T-cell (primary cell): ENCODE results near the gene RTN4RL1. TPM values are rescaled to one million over a fixed set of nuclear protein-coding genes. Genes with fewer than 3 reads are reported as not detected.
"Not testable (repeated sequence)": the region's sequence is repeated elsewhere in the genome, so short reads cannot be mapped to it uniquely, and the experiment has no call there.

ENCODE experiments used
- ATAC-seq, 4 experiments: fragments of 200-7000 bp in 3 of 4; fragments of 150-1000 bp in 1 of 4; cut with Tn5 transposase; replicated peaks in 1 of 4; 1 replicate in 3 of 4; 2 replicates in 1 of 4; pipeline ENCODE4 v1.10.0; 2021; ENCODE audit warnings: moderate library complexity in 3 of 4, mild to moderate bottlenecking in 2 of 4, moderate number of reproducible peaks in 1 of 4
- CTCF ChIA-PET, 2 donors: fragments of 300-600 bp; sonication (Branson Sonifier 250); formaldehyde crosslinking; loops; one replicate each; lab custom pipeline; 2022; ENCODE audit warnings: antibody characterized with exemption in 2 of 2; lab: Charles Lee
- POLR2A ChIA-PET, 2 donors: fragments of 300-600 bp; sonication (Branson Sonifier 250); formaldehyde crosslinking; loops; one replicate each; lab custom pipeline; 2022; ENCODE audit warnings: antibody characterized with exemption in 2 of 2; lab: Charles Lee
- DNase-seq, 35 experiments: peaks; one replicate each; pipeline versions ENCODE4 v3.0.0 to v3.0.0-alpha.2; 2013 to 2023
- H3K27ac ChIP-seq: one replicate; pipeline ENCODE4 v1.5.1; 2013; ENCODE audit warnings: low read length
- H3K27me3 ChIP-seq, 2 experiments: replicated peaks in 1 of 2; 1 replicate in 1 of 2; 2 replicates in 1 of 2; pipeline versions ENCODE4 v1.6.1 to v1.7.0; 2013; ENCODE audit warnings: low read length in 1 of 2, mixed read lengths in 1 of 2; ENCODE audit not compliant: control insufficient read depth in 2 of 2, insufficient read depth in 2 of 2; ENCODE audit errors: extremely low read depth in 1 of 2
- H3K36me3 ChIP-seq, 2 donors: 1 replicate in 1 of 2; 2 replicates in 1 of 2; pipeline versions ENCODE4 v1.6.1 to v1.7.0; 2013; ENCODE audit warnings: low read length in 1 of 2; ENCODE audit not compliant: control insufficient read depth in 2 of 2, insufficient read depth in 1 of 2; ENCODE audit errors: extremely low read depth in 1 of 2
- H3K4me1 ChIP-seq, 2 experiments: 1 replicate in 1 of 2; 2 replicates in 1 of 2; pipeline versions ENCODE4 v1.6.1 to v1.7.0; 2013; ENCODE audit warnings: low read length in 2 of 2, mixed read lengths in 1 of 2; ENCODE audit not compliant: insufficient read depth in 2 of 2, control insufficient read depth in 1 of 2; ENCODE audit errors: extremely low read depth in 1 of 2
- H3K4me3 ChIP-seq, 2 donors: 1 replicate in 1 of 2; 2 replicates in 1 of 2; pipeline versions ENCODE4 v1.5.1 to v1.7.0; 2013; ENCODE audit warnings: mild to moderate bottlenecking in 2 of 2, low read length in 1 of 2, moderate library complexity in 1 of 2; ENCODE audit not compliant: control insufficient read depth in 1 of 2; ENCODE audit errors: extremely low read depth in 1 of 2
- H3K9me3 ChIP-seq: 2 replicates; pipeline ENCODE4 v1.7.0; 2013
- H3K27ac Mint-ChIP-seq, 2 donors: one replicate each; pipeline ENCODE4 v1.8.0; 2020 to 2021; ENCODE audit warnings: mild to moderate bottlenecking in 2 of 2, mixed read lengths in 2 of 2
- H3K27me3 Mint-ChIP-seq, 2 donors: one replicate each; pipeline ENCODE4 v1.8.0; 2021 to 2022; ENCODE audit warnings: mixed read lengths in 2 of 2
- H3K36me3 Mint-ChIP-seq: one replicate; pipeline ENCODE4 v1.8.0; 2021; ENCODE audit warnings: mixed read lengths
- H3K4me1 Mint-ChIP-seq, 3 donors: one replicate each; pipeline ENCODE4 v1.8.0; 2020 to 2022; ENCODE audit warnings: mixed read lengths in 3 of 3, mild to moderate bottlenecking in 1 of 3
- H3K4me3 Mint-ChIP-seq, 3 donors: one replicate each; pipeline ENCODE4 v1.8.0; 2020 to 2022; ENCODE audit warnings: mild to moderate bottlenecking in 3 of 3, mixed read lengths in 3 of 3, moderate library complexity in 3 of 3
- H3K9me3 Mint-ChIP-seq, 3 donors: one replicate each; pipeline ENCODE4 v1.8.0; 2020 to 2022; ENCODE audit warnings: mixed read lengths in 3 of 3
- WGBS: methylation state at CpG from one replicate; pipeline ENCODE4 v1.1.5; 2013; ENCODE audit warnings: missing lambda C conversion rate; ENCODE audit not compliant: insufficient coverage; 5-methylcytosine and 5-hydroxymethylcytosine counted together
- total RNA-seq, 35 experiments: library from RNA in 6 of 35; stranded (reverse) in 6 of 35; fragments of 120-200 nt in 1 of 35; gene quantifications; one replicate each; pipeline versions ENCODE4 v1.2.1 to v1.2.4 and lab custom pipeline; 2013 to 2026

Gene RTN4RL1
- total RNA-seq, 5 donors from 2014 or later (not counting 1 experiment from before 2014, with no cell fraction given), result 0.43 to 1.1 (median 0.63) TPM

- H3K36me3 Mint-ChIP-seq, result peaks cover 67% of the 10 kb centered on the region
- CTCF ChIA-PET, H3K27ac ChIP-seq, H3K27ac Mint-ChIP-seq, ATAC-seq, H3K4me3 Mint-ChIP-seq, H3K9me3 Mint-ChIP-seq, H3K4me1 Mint-ChIP-seq, DNase-seq, H3K4me1 ChIP-seq, POLR2A ChIA-PET, H3K27me3 ChIP-seq, H3K4me3 ChIP-seq, H3K9me3 ChIP-seq, H3K27me3 Mint-ChIP-seq: not testable (repeated sequence)
- peaks cover 14 to 79% of the 10 kb centered on the region in 2 donors for H3K36me3 ChIP-seq
- WGBS, result 100% methylated on average over 3 of the region's 11 CpGs
These were observed 129.7 kb downstream of the RTN4RL1 start for GRCh38 chr17:1895479-1895878.

- Histone ChIP-seq H3K4me3 (no peak overlapping the region), H3K27ac (no peak overlapping the region), H3K27me3 (no peaks in the 10 kb centered on the region), H3K4me1 (peaks cover 0 to 11% of the 10 kb centered on the region in 2 experiments), H3K36me3 (peaks cover 17 to 83% of the 10 kb centered on the region in 2 donors), H3K9me3 (no peaks in the 10 kb centered on the region)
- Mint-ChIP-seq H3K4me3 (no peak overlapping the region), H3K27me3 (no peaks in the 10 kb centered on the region), H3K4me1 (peaks cover 0 to 7% (median 6%) of the 10 kb centered on the region in 3 donors), H3K9me3 (no peaks in the 10 kb centered on the region), H3K36me3 (peaks cover 67% of the 10 kb centered on the region), H3K27ac (peak overlapping the region in 1 of 2 donors; percentile 16)
- POLR2A ChIA-PET, result no interaction called here
- ATAC-seq (no peak), DNase-seq (no peak)
- CTCF ChIA-PET, result no interaction called here
- WGBS, result 90% methylated on average over 5 of the region's 7 CpGs
These were observed 130.3 kb downstream of the RTN4RL1 start for GRCh38 chr17:1894753-1895339.

GRCh38 chr17:1890758-1891450, 134.2 kb downstream of the RTN4RL1 start:
- DNase-seq, result peak in 22 of 35 experiments; percentile 9 to 72 (median 22)
- peak in 3 of 4 experiments; percentile 51 to 95 (median 85) for ATAC-seq
- Histone ChIP-seq H3K27me3 (no peaks in the 10 kb centered on the region), H3K4me1 (peaks cover 0 to 11% of the 10 kb centered on the region in 2 experiments), H3K4me3 (no peak overlapping the region), H3K9me3 (no peaks in the 10 kb centered on the region), H3K27ac (peak overlapping the region; percentile 50), H3K36me3 (peaks cover 22 to 80% of the 10 kb centered on the region in 2 donors)
- Mint-ChIP-seq H3K36me3 (peaks cover 49% of the 10 kb centered on the region), H3K4me1 (peaks cover 0 to 7% (median 6%) of the 10 kb centered on the region in 3 donors), H3K4me3 (peak overlapping the region in 2 of 3 donors; percentile 8 to 18), H3K27me3 (no peaks in the 10 kb centered on the region), H3K9me3 (no peaks in the 10 kb centered on the region), H3K27ac (peak overlapping the region; percentile 62 to 64)
- ChIA-PET POLR2A (no interaction called here), CTCF (interaction anchor here in 1 of 2 donors (0.6 kb wide), 1 partner anchor 623 kb away, joined by 3 read pairs; no protein-coding TSS in a partner anchor)
- WGBS, result 65% methylated on average over 9 of the region's 15 CpGs

- ChIA-PET CTCF (interaction anchor here in 1 of 2 donors (0.7 kb wide), 1 partner anchor 153 kb away, joined by 3 read pairs; no protein-coding TSS in a partner anchor), POLR2A (no interaction called here)
- H3K4me3 ChIP-seq, result no peak overlapping the region
- ATAC-seq (no peak), DNase-seq (no peak)
- H3K27me3 ChIP-seq, result no peaks in the 10 kb centered on the region
- peaks cover 26 to 83% of the 10 kb centered on the region in 2 donors for H3K36me3 ChIP-seq
- 98% methylated on average over 10 of the region's 14 CpGs for WGBS
- Mint-ChIP-seq H3K9me3 (no peaks in the 10 kb centered on the region), H3K27me3 (no peaks in the 10 kb centered on the region), H3K27ac (no peak overlapping the region), H3K4me1 (peaks cover 0 to 7% (median 6%) of the 10 kb centered on the region in 3 donors), H3K4me3 (no peak overlapping the region), H3K36me3 (peaks cover 56% of the 10 kb centered on the region)
- no peaks in the 10 kb centered on the region for H3K9me3 ChIP-seq
- peaks cover 0 to 11% of the 10 kb centered on the region in 2 experiments for H3K4me1 ChIP-seq
- no peak overlapping the region for H3K27ac ChIP-seq
These were observed 136.4 kb downstream of the RTN4RL1 start for GRCh38 chr17:1888741-1889140.

Other genes starting within 250 kb of the RTN4RL1 start
- gene SMYD4, start 195.4 kb downstream of the RTN4RL1 start, total RNA-seq, result 10 to 100 TPM; 24.4 to 42.7 (median 38.5) TPM
- gene RPA1, start 195.3 kb downstream of the RTN4RL1 start, total RNA-seq, result 100 to 1,000 TPM in 3 of 5 donors, 10 to 100 TPM in 2; 78.9 to 124 (median 107) TPM
- 100 to 1,000 TPM in 2 of 5 donors, 10 to 100 TPM in 3; 84.6 to 116 (median 94.2) TPM for gene DPH1, start 4.8 kb upstream of the RTN4RL1 start, total RNA-seq
- gene OVCA2, start 16.7 kb upstream of the RTN4RL1 start, total RNA-seq, result 10 to 100 TPM; 31.0 to 36.8 (median 31.8) TPM
- gene HIC1, start 29.8 kb upstream of the RTN4RL1 start, total RNA-seq, result 10 to 100 TPM in 1 of 5 donors, 1 to 10 TPM in 4; 3.2 to 12.3 (median 8.4) TPM